Muscle of back (tissue), 11 donors: ENCODE measurements around the gene CCDC24. TPM values are rescaled to one million over a fixed set of nuclear protein-coding genes. Genes with fewer than 3 reads are reported as not detected.

ENCODE experiments used
- DNase-seq, 3 donors: peaks; one replicate each; pipeline versions ENCODE4 v3.0.0 to v3.0.0-alpha.2; 2013
- polyA plus RNA-seq, 10 donors: library from polyadenylated mRNA; unstranded; fragments of 120-200 nt; gene quantifications; one replicate each; pipeline ENCODE4 v1.2.1, GENCODE V29; 2013; ENCODE audit not compliant: insufficient read length in 10 of 10

Gene CCDC24
- polyA plus RNA-seq, 10 donors: 0.56 to 1.6 (median 0.98) TPM

DNA sequence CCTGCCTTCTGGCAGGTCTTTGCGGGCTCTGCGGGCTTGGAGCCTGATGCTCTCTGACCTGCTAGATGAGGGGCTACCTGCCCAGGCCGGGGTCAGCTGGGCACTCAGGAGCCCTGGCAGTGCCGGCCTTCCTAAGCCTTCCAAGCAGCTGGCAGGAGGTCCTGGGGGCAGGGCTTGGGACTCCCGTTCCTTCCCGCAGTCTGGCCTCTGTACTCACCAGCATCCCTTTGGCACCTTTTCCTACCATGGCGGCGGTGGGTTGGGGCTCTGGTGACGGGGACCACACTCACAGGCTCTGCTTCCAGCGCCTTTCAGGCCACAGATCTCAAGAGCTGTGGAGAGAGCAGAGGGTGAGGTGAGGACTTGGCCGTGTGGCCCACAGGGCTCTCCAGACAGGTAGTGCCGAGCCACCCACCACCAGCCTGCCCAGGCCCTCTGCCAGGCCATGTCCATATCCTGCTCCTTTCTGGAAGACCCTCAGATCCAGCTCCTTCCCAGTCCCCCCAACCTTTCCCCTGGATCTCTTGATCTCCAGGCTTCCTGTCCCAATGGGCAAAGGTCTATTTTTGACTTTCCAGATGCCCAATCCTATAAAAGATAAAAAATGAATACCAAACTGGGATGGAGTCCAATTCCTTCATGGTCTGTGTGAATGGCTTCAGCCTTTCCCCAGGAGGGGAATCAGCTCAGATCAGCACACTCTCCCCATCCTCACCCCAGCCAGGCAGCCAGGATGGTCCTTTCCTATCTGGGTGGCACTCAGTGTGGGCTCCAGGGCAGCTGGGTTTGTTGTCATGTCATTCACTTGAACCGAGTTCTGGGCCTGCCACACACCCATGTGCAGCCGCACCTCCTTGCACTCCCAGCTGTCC is 32.9 kb downstream of the CCDC24 start:
- DNase-seq: no peak

DNA sequence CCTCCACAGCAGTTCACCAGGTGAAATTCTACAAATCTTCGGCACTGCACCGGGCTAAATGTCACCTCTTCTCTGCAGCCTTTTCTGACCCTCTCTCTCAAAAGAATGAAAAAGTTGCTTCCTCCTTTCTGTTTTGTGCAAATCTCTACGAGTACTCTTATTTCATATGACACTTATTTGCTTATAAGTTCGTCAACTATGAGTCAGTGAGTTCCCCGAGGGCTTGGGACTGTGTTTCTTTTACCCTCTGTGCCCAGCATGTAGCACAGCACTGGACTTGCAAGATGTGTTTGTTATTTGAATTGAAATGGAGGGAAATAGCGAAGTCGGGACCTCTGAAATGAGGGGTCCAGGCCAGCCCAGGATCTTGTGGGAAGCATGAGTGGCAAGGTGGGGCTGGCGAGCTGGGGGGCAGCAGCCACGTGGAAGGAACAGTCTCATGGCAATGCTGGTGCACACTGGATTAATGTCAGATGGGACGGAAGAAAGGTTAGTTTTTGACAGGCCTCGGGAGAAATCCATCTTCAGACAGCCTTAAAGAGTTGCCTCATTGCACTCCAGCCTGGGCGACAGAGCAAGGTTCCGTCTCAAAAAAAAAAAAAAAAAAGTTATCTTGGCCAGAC is 33.6 kb downstream of the CCDC24 start:
- no peak for DNase-seq

DNA sequence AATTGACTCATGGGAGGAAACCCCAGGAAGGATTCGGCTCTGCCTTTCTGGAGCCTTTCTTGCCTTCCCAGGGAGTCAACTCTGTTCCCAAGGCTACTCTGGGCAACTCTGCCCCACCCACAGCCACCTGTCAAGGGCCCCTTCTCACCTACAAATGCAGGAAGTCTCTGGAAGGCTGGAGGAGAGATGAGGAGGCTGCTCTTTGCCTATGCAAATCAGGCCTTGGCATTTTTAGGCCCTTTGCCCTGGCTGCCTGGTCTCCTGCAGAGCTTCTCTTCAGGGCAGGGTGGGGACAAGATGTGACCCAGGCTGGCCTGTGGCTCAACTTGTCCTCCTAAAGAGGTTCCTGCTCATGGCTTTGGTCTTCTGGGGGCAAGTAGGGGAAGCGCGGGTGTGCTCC is 34.4 kb downstream of the CCDC24 start:
- no peak for DNase-seq

GRCh38 chr1:44027320-44027719 is 35.9 kb downstream of the CCDC24 start:
- no peak for DNase-seq

DNA sequence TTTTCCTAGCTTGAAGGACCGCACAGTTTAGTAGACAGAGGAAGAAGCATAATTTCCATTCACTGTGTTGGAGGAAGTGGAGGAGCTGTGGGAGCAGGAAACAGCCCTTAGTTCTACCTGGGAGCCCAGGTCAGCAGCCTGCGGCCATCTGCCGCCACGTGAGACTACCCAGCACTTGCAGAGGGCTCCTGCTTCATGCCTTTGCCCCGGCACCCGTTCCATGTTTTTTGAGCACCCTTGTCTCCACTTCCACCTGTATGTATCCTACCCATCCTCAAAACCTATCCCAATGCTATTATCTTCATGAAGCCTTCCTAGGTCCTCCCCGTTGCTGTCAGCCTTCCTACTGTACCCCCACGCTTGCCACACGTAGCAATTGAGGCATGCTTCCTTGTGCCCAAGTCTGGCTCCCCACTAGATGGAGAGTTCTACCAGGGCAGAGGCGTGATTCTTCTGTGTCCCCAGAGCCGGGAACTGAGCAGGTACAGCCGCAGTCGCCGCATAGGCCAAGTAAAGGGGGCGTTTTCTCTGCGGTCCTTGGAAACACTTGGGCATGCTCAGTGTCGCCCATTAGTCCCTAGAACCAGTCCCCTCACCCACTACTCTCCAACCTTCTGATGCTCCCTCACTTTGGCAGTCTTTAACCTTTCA is 38.0 kb downstream of the CCDC24 start:
- no peak for DNase-seq

- DNase-seq: peak; percentile 85 to 96 (median 89)
These were observed 38.7 kb downstream of the CCDC24 start for GRCh38 chr1:44029911-44030604.

GRCh38 chr1:44030605-44031251 is 39.3 kb downstream of the CCDC24 start:
- peak in 2 of 3 donors; percentile 47 to 82 for DNase-seq

GRCh38 chr1:44031252-44032169 is 40.1 kb downstream of the CCDC24 start, which contains the start of gene SLC6A9:
Gene SLC6A9 (minus strand): TSS chr1:44031462. CDS start chr1:44024277, 7,185 bp downstream.
- peak; percentile 60 to 81 (median 69) for DNase-seq

- no peak for DNase-seq
These were observed 40.9 kb downstream of the CCDC24 start for GRCh38 chr1:44032170-44032790.

- DNase-seq: no peak
These were observed 41.7 kb downstream of the CCDC24 start for GRCh38 chr1:44033041-44033575.

- no peak for DNase-seq
These were observed 42.4 kb downstream of the CCDC24 start for GRCh38 chr1:44033756-44034155.

DNA sequence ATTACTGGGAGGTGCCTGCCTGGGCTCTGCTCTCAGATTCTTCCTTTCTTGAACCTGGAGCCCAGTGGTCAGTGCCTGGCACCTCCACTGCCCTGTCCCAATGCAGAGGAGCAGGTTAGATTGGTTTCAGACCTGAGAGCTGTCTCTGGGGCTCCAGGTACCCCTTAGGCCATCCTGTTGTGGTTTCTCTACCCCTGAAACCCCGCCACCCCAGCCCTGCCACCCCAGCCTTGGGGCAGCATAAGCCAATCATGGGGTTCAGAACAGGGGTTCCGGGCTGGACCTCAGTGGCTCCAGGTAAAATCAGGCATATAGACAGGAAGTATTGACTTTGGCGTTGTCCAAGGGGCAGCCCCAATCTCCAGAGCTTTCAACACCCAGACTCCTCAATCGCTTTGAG is 43.0 kb downstream of the CCDC24 start:
- DNase-seq: no peak

DNA sequence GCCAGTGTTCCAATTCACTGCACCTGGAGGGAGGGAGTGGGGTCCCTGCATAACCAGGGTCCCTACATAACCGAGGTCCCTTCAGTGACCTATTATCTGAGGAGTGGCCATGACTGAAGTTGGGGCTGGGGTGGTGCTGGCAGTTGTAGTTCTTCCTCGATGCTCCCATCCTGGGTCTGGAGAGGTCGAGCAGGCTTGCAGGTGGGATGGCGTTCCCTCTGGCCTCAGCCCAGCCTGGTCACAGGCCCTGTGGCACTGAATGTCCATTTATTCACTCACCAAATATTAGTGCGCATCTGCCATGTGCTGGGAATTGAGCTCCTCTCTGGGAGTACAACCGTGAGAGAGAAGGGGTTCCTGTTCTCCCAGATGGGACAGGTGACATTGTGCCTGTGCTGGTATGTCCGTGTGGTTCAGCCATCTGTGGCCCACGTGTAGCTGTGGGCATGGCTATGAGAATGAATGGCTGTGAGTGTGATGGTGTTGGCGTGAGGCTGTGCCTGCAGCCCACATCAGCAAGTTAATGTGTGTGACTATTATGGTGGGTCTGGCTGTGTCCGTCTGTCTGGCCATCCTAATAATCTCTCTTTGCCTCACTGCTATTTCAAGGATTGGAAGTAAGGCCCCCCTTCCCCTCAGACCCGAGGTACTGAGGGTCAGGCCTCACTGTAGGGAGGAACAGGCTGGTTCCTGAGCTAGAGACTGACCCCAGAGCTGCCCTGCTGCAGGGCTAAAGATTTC is 43.7 kb downstream of the CCDC24 start:
- DNase-seq: no peak

- DNase-seq: peak in 1 of 3 donors; percentile 42
These were observed 44.5 kb downstream of the CCDC24 start for GRCh38 chr1:44035726-44036408.

GRCh38 chr1:44036409-44037139 is 45.2 kb downstream of the CCDC24 start:
- DNase-seq: peak; percentile 39 to 71 (median 49)

DNA sequence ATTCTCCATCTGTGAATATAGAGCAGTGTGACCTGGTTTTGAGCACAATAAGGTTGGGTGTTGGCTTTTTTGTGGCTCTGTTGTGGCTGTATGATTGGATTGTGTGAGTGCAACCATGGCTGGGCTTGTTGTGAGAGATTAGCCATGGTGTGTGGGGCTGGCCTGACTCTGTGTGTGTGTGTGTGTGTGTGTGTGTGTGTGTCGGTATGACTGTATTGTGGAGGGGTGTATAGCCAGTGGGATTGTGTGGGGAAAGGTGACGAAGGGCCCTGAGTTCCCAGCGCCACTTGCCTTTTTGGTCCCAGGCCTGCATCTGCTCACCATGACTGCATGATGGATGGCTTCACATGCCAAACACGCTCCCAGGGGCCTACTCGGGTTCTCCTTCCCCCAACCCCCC is 45.8 kb downstream of the CCDC24 start:
- DNase-seq: no peak

- DNase-seq: no peak
These were observed 47.7 kb downstream of the CCDC24 start for GRCh38 chr1:44038876-44039657.
